Hepatocyte (in vitro differentiated cells): Measurements from ENCODE around the gene TM4SF1.

Experiments used
- CTCF ChIP-seq: fragments of 200-600 bp; sonication (generic); IDR thresholded peaks from 2 replicates; pipeline ENCODE4 v1.5.1; 2016; ENCODE audit warnings: antibody characterized with exemption, mild to moderate bottlenecking; ENCODE audit not compliant: poor library complexity
- EZH2 ChIP-seq: fragments of 200-600 bp; sonication (generic); IDR thresholded peaks from 2 replicates; pipeline ENCODE4 v1.6.1; 2016; ENCODE audit warnings: antibody characterized with exemption, mild to moderate bottlenecking, borderline replicate concordance
- EZH2phosphoT487 ChIP-seq: fragments of 200-600 bp; sonication (generic); IDR thresholded peaks from one replicate; pipeline ENCODE4 v1.6.1; 2018; ENCODE audit warnings: antibody characterized with exemption, mild to moderate bottlenecking, low read depth, moderate library complexity; ENCODE audit not compliant: unreplicated experiment, severe bottlenecking

GRCh38 chr3:149324332-149324731, 53.1 kb downstream of the TM4SF1 start:
- TF ChIP-seq CTCF = no peak
- no peak for TF ChIP-seq EZH2
- TF ChIP-seq EZH2phosphoT487 = no peak
